ENCODE results near the gene RPL29. TPM values are rescaled to one million over a fixed set of nuclear protein-coding genes. Genes with fewer than 3 reads are reported as not detected.

The RPL29 gene
- total RNA-seq, 1 donor from 2014 or later, result 663 TPM

Other genes starting within 250 kb of the RPL29 start
- gene IQCF6, start 216.7 kb downstream of the RPL29 start, total RNA-seq, result not detected
- not detected for gene IQCF2, start 134.3 kb downstream of the RPL29 start, total RNA-seq
- gene IQCF5, start 120.3 kb downstream of the RPL29 start, total RNA-seq, result not detected
- gene IQCF1, start 92.5 kb downstream of the RPL29 start, total RNA-seq, result not detected
- gene RRP9, start 54.0 kb downstream of the RPL29 start, total RNA-seq, result 8.2 TPM
- 14.7 TPM for gene PARP3, start 53.5 kb downstream of the RPL29 start, total RNA-seq
- 0.15 TPM for gene GPR62, start 40.5 kb downstream of the RPL29 start, total RNA-seq
- 71.6 TPM for gene PCBP4, start 28.4 kb downstream of the RPL29 start, total RNA-seq
- 13.1 TPM for gene ABHD14B, start 21.8 kb downstream of the RPL29 start, total RNA-seq
- 27.0 TPM for gene ABHD14A, start 20.8 kb downstream of the RPL29 start, total RNA-seq
- gene ACY1, start 12.4 kb downstream of the RPL29 start, total RNA-seq, result 18.5 TPM
- 25.2 TPM for gene DUSP7, start 60.7 kb upstream of the RPL29 start, total RNA-seq
- gene POC1A, start 158.5 kb upstream of the RPL29 start, total RNA-seq, result 1.5 TPM
- 166 TPM for gene ALAS1, start 202.3 kb upstream of the RPL29 start, total RNA-seq
- gene TLR9, start 229.8 kb upstream of the RPL29 start, total RNA-seq, result 0.17 TPM
- gene TWF2, start 243.3 kb upstream of the RPL29 start, total RNA-seq, result 103 TPM
- gene PPM1M, start 249.9 kb upstream of the RPL29 start, total RNA-seq, result 9.0 TPM

Measured in left ventricle myocardium superior (tissue), 1 donor.